NK-92 (cell line): ENCODE data around the gene PGM5.

Source experiments
- DNase-seq: peaks from one replicate; lab custom pipeline; 2025; ENCODE audit not compliant: unreplicated experiment; lab: John Stamatoyannopoulos, UW

PGM5 gene

GRCh38 chr9:68574150-68574549 is 217.7 kb downstream of the PGM5 start:
- no peak for DNase-seq

GRCh38 chr9:68575817-68576216 is 219.4 kb downstream of the PGM5 start:
- DNase-seq = no peak

DNA sequence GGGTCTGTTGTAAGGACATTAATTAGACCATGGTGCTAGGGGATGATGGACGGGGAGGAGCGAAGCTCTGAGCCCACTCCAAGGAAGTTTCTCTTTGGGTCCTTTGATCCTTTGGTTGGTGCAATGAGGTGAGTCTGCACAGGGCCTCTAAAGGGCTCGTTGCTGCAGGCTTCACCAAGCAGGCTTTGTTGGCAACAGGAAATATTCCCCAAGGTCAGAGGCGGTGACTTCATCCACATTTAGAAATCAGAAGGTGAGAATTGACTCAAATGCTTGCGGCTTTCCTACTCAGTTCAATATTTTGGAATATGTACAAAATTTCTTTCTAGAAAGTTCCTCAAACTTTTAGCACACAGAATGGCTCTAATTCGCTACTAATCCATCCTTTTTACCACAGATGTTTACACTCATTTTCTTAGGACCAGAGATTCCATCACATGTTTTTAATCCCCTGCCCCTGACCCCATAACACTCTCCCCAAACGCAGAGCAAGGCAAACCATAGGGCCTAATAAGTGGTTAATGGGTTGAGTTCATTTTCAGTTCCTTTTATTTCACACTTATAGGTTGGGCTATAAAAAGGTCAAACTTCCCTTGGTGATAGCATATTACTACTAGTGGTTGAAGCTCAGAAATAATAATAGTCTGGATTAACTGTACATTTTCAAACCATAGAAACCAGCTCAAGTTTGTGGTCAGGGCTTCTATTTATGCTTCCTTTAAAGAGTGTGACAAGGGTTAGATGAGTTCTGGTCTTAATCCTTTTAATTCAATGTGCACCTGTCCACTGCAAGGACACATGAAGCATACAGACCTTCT is 221.6 kb downstream of the PGM5 start:
- no peak for DNase-seq
